Loucy (cell line): ENCODE data around the gene NRCAM.

ENCODE experiments used
- H2AFZ ChIP-seq: fragments of 200-600 bp; sonication (generic); 2 replicates; pipeline ENCODE4 v1.6.0; 2016; ENCODE audit warnings: antibody characterized with exemption, mild to moderate bottlenecking, low read length, moderate library complexity
- H3F3A ChIP-seq: fragments of 200-600 bp; 2 replicates; pipeline ENCODE4 v1.6.0; 2016; ENCODE audit warnings: antibody characterized with exemption, low read depth, mild to moderate bottlenecking
- H3K27me3 ChIP-seq: fragments of 200-600 bp; sonication (generic); 2 replicates; pipeline ENCODE4 v1.6.1; 2014; ENCODE audit warnings: low read length, mild to moderate bottlenecking; ENCODE audit not compliant: insufficient read depth, poor library complexity, severe bottlenecking
- H3K36me3 ChIP-seq: fragments of 200-600 bp; sonication (generic); 2 replicates; pipeline ENCODE4 v1.6.1; 2016; ENCODE audit warnings: low read length; ENCODE audit not compliant: insufficient read depth
- H3K4me1 ChIP-seq: fragments of 200-600 bp; sonication (generic); 2 replicates; pipeline ENCODE4 v1.5.1; 2014; ENCODE audit warnings: low read length, mild to moderate bottlenecking; ENCODE audit not compliant: insufficient read depth, poor library complexity, severe bottlenecking
- H3K4me2 ChIP-seq: fragments of 200-600 bp; sonication (generic); 2 replicates; pipeline ENCODE4 v1.6.0; 2014; ENCODE audit warnings: antibody characterized with exemption, low read length, low read depth, mild to moderate bottlenecking; ENCODE audit not compliant: poor library complexity, severe bottlenecking
- H3K4me3 ChIP-seq: fragments of 200-600 bp; sonication (generic); 2 replicates; pipeline ENCODE4 v1.5.1; 2014; ENCODE audit warnings: low read length, mild to moderate bottlenecking, mixed read lengths; ENCODE audit not compliant: poor library complexity, severe bottlenecking
- H3K79me2 ChIP-seq: fragments of 200-600 bp; sonication (generic); 2 replicates; pipeline ENCODE4 v1.6.1; 2014; ENCODE audit warnings: low read length; ENCODE audit not compliant: insufficient read depth
- H3K9ac ChIP-seq: fragments of 200-600 bp; sonication (generic); 2 replicates; pipeline ENCODE4 v1.6.0; 2014; ENCODE audit warnings: mild to moderate bottlenecking, low read depth, low read length, moderate library complexity; ENCODE audit not compliant: poor library complexity, severe bottlenecking
- H3K9me2 ChIP-seq: fragments of 200-600 bp; sonication (generic); replicated peaks from 2 replicates; pipeline ENCODE4 v1.6.1; 2016; ENCODE audit warnings: low read depth, low read length, mixed read lengths
- H3K9me3 ChIP-seq: fragments of 200-600 bp; sonication (generic); 2 replicates; pipeline ENCODE4 v1.6.1; 2014; ENCODE audit warnings: mild to moderate bottlenecking, antibody characterized with exemption, low read length, low read depth; ENCODE audit not compliant: insufficient read depth
- H4K20me1 ChIP-seq: fragments of 200-600 bp; sonication (generic); 2 replicates; pipeline ENCODE4 v1.6.0; 2014; ENCODE audit warnings: antibody characterized with exemption, low read length, mild to moderate bottlenecking; ENCODE audit not compliant: insufficient read depth, poor library complexity, severe bottlenecking
- EZH2phosphoT487 ChIP-seq: fragments of 200-600 bp; IDR thresholded peaks from 2 replicates; pipeline ENCODE4 v1.6.1; 2018; ENCODE audit warnings: antibody characterized with exemption, mild to moderate bottlenecking, moderate library complexity, borderline replicate concordance
- TF ChIP-seq, protein P1 (sequence below): fragments of 200-600 bp; sonication (generic); conservative IDR thresholded peaks from 2 replicates; pipeline ENCODE4 v1.5.1; 2014; ENCODE audit warnings: mild to moderate bottlenecking, antibody characterized with exemption, low read length

Gene NRCAM

DNA sequence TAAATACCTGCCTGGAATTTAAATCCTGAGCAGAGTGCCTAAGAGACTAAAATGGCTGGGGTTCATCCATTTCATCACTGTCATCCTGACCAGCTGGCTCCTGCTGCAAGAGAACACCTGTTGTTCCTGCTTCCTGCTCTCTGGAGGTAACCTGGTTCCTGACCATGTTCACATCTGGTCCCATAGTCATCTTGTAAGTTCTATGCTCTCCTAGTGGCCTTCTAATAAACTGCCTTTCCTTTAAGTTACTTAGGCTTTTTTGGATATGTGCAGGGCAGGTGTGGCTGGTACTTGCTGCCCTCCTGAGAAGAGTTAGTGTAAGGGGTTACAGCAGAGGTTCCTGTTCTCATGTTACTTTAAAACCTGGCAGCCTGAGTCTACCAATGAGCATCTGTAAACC, 80.0 kb downstream of the NRCAM start:
- Histone ChIP-seq H3K36me3 (no peaks in the 10 kb centered on the region), H3K27me3 (no peaks in the 10 kb centered on the region), H3K9me2 (no peaks in the 10 kb centered on the region), H2AFZ (no peak overlapping the region), H3K9ac (no peak overlapping the region), H3F3A (no peaks in the 10 kb centered on the region), H3K4me3 (no peak overlapping the region), H4K20me1 (no peaks in the 10 kb centered on the region), H3K4me2 (no peak overlapping the region), H3K4me1 (no peaks in the 10 kb centered on the region), H3K9me3 (no peaks in the 10 kb centered on the region), H3K79me2 (no peaks in the 10 kb centered on the region)
- TF ChIP-seq, protein P1, sequence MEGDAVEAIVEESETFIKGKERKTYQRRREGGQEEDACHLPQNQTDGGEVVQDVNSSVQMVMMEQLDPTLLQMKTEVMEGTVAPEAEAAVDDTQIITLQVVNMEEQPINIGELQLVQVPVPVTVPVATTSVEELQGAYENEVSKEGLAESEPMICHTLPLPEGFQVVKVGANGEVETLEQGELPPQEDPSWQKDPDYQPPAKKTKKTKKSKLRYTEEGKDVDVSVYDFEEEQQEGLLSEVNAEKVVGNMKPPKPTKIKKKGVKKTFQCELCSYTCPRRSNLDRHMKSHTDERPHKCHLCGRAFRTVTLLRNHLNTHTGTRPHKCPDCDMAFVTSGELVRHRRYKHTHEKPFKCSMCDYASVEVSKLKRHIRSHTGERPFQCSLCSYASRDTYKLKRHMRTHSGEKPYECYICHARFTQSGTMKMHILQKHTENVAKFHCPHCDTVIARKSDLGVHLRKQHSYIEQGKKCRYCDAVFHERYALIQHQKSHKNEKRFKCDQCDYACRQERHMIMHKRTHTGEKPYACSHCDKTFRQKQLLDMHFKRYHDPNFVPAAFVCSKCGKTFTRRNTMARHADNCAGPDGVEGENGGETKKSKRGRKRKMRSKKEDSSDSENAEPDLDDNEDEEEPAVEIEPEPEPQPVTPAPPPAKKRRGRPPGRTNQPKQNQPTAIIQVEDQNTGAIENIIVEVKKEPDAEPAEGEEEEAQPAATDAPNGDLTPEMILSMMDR = no peak
- no peak for TF ChIP-seq EZH2phosphoT487

GRCh38 chr7:108375668-108376067, 80.6 kb downstream of the NRCAM start:
- Histone ChIP-seq H2AFZ (no peak overlapping the region), H3K79me2 (no peaks in the 10 kb centered on the region), H3K9ac (no peak overlapping the region), H3K9me2 (no peaks in the 10 kb centered on the region), H3K27me3 (no peaks in the 10 kb centered on the region), H3F3A (no peaks in the 10 kb centered on the region), H3K4me1 (no peaks in the 10 kb centered on the region), H3K4me2 (no peak overlapping the region), H4K20me1 (no peaks in the 10 kb centered on the region), H3K9me3 (no peaks in the 10 kb centered on the region), H3K4me3 (no peak overlapping the region), H3K36me3 (no peaks in the 10 kb centered on the region)
- no peak for TF ChIP-seq EZH2phosphoT487
- TF ChIP-seq, protein P1 = no peak

DNA sequence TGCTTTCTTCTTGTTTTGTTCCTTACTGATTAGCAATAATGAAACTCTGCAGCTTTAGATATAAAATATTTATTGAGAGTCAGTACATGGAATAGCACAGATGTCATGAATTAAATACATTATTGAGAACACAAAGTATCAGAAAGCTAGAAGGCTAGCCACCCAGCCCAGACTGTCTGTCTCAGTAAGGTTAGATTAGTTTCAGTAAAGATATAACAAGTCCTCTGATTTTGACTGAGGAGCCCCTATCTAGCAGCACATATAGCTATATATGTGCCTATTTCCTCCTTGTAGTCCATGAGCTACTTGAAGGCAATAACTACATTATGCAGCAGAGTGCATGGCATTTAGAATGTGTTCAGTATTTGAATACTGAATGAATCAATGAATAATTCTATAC, 81.3 kb downstream of the NRCAM start:
- H3K4me1 ChIP-seq = no peaks in the 10 kb centered on the region
- no peaks in the 10 kb centered on the region for H3K27me3 ChIP-seq
- no peak for TF ChIP-seq EZH2phosphoT487
- TF ChIP-seq, protein P1 = no peak
- H3K4me2 ChIP-seq = no peak overlapping the region
- H2AFZ ChIP-seq = no peak overlapping the region
- no peak overlapping the region for H3K9ac ChIP-seq
- no peaks in the 10 kb centered on the region for H3F3A ChIP-seq
- H3K9me3 ChIP-seq = no peaks in the 10 kb centered on the region
- no peaks in the 10 kb centered on the region for H4K20me1 ChIP-seq
- H3K9me2 ChIP-seq = no peaks in the 10 kb centered on the region
- no peaks in the 10 kb centered on the region for H3K36me3 ChIP-seq
- H3K4me3 ChIP-seq = no peak overlapping the region
- H3K79me2 ChIP-seq = no peaks in the 10 kb centered on the region
